HG02610 (cell line): Measurements from ENCODE around the gene GALR2.
"Not testable (repeated sequence)": the region's sequence is repeated elsewhere in the genome, so short reads cannot be mapped to it uniquely, and the experiment has no call there.

Experiments used
- ATAC-seq: cut with Tn5 transposase; IDR thresholded peaks from one replicate; pipeline ENCODE4 v1.9.1; 2021; ENCODE audit warnings: mild to moderate bottlenecking, moderate library complexity; ENCODE audit not compliant: unreplicated experiment

The GALR2 gene, protein sequence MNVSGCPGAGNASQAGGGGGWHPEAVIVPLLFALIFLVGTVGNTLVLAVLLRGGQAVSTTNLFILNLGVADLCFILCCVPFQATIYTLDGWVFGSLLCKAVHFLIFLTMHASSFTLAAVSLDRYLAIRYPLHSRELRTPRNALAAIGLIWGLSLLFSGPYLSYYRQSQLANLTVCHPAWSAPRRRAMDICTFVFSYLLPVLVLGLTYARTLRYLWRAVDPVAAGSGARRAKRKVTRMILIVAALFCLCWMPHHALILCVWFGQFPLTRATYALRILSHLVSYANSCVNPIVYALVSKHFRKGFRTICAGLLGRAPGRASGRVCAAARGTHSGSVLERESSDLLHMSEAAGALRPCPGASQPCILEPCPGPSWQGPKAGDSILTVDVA

GRCh38 chr17:76074390-76075363 lies at the start of gene GALR2:
TSS of gene GALR2 (plus strand) at chr17:76074781. CDS start at chr17:76074884, 103 bp downstream.
- ATAC-seq: no peak

DNA sequence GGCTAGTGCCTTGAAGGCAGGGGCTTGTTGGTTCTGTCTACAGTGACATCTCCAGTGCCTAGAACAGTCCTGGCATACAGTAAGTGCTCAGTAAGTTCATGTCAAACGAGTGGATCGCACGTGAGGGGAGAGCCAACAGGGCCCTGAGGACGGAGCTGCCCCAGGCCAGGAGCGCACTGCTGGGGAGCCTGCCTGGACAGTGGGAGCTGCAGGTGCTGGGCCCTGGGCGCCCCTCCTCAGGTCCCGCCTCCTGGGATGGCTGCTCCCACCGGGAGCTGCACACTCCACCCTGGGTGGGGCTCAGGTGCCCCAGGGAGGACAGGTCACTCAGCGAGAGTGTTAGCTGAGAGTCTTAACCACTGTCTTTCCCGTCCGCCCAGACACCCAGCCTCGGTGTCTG lies 49.3 kb upstream of the GALR2 start:
- ATAC-seq: no peak

DNA sequence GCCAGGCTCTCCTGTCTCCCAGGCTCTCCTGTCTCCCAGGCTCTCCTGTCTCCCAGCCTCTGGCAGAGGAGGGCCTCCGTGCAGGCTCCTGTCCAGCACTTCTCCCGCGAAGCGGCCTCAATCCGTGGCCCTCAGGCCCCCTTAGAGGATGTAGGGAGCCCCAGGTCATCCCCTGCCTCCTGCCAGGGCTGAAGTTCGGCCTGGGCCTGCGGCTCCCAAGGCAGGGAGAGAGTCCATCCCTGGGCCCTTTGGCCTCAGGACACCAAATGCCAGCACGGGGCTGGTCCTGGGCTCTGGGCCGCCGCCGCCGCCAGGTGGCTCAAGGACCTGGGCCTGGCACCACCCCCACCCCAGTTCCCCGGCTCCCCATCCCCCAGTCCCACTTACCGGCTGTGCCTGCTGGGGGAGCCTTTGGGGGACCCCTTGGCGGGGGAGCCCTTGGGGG lies 47.8 kb upstream of the GALR2 start:
- ATAC-seq: no peak

GRCh38 chr17:76027159-76027839 lies 47.3 kb upstream of the GALR2 start, which contains the start of gene EVPL:
TSS of gene EVPL (minus strand) at chr17:76027306. CDS start at chr17:76027198, 108 bp downstream.
- ATAC-seq: no peak

- no peak for ATAC-seq
Observed at GRCh38 chr17:76032073-76032779, 42.4 kb upstream of the GALR2 start.

DNA sequence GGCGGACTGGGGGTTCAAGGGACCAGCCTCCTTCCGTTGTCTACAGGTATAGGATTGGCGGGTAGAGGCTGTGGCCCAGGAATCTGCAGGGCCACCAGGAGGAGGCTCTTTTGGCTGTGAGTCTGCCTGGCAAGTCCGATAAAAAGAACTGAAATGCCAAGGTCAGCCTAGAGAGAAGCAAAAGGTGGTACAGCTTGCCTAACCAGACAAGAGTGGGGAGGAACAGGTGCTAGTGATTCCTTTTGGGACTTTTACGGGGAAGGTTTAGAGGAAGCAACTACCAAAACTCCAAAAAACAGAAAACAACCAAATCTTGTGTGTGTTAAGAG lies 41.8 kb upstream of the GALR2 start:
- ATAC-seq: no peak

- no peak for ATAC-seq
Observed at GRCh38 chr17:76033139-76033538, 41.4 kb upstream of the GALR2 start.

DNA sequence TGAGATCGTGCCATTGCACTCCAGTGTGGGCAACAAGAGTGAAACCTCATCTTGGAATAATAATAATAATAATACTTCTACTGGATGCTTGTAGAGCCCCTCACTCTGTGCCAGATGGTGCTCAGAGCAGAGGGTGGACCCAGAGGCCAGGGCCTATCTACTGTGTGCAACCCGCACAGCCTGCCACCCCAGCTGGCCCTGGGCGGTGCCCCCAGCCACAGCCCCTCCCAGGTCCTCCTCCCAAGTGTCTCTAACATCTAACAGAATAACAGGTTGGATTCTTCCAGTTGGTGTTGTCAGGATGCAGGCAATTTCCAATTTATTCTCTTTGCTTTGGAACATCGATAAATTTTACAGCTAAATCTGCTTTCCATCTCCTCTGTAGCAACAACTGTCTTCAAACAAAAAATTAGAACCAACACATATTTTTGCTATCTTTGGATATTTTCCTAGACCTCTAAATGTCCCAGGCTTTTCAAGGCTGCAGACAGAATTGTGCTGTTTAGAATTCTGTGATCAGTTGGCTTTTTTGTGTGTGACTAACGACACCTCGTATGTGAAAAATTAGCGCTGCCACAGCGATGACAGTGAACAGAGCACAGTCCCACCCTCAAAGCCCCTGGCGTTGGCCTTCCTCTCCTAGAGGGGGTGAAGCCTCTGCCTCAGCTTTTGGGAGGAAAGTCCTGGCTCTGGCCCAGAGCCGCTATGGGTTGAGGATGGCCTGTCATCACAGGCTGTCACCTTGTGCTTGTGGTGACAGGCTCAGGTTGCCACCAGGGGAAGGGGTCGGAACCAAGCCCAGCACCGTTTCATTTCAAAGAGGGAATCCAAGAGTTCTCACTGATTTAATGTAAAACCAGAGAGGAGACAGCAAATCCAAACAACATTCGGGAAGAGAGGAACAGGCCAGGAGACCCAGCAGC lies 39.9 kb upstream of the GALR2 start:
- ATAC-seq: no peak

DNA sequence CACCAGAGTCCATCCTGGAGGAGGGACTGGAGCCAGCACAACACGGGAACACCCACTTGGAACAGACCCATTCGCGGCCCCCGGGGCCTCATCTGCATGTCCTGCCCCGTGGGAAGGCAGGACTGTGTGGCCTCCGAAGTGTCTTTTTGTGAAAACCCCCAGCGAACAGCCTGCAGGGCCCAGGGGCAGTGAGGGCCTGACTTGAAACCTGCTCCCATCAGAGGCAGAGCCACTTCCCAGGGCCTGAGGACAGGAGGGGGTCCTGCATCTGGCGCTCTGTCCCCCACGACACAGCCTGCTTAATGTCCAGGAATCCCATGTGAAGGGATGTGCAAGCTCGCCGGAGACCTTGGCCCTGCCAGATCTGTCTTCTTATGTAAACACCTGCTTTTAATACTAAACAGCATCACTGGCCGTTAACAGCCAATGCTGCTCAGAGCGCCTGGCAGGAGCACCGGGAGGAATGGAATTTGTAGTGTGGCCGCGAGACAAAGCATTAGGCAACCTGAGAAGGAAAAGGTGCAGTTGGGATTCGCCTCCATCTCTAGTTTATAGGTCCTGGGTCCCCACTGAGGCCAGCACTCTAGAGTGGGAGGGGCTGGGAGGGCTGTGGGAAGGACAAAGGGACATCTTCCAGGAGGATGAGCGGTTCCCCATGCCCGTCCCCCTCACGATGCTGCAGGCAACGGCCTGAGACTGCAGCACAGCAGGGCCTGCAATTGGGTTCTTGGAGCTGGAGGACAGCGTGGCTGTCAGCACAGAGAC lies 37.9 kb upstream of the GALR2 start:
- ATAC-seq: no peak

DNA sequence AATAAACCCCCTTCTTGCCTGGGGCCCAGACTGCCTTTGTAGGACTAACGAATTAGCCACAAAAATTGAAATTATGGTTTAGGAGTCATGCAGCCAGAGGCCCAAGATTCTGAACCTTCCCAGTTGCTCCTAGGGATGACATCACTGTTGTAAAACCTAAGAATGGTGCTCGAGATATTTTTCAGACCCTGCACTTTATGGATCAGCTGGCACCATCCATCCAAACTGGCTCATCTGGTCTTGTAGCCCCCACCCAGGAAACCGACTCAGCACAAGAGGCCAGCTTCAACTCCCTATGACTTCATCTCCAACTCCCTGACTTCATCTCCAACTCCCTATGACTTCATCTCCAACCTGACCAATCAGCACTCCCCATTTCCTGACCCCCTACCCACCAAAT lies 36.5 kb upstream of the GALR2 start:
- ATAC-seq: no peak

DNA sequence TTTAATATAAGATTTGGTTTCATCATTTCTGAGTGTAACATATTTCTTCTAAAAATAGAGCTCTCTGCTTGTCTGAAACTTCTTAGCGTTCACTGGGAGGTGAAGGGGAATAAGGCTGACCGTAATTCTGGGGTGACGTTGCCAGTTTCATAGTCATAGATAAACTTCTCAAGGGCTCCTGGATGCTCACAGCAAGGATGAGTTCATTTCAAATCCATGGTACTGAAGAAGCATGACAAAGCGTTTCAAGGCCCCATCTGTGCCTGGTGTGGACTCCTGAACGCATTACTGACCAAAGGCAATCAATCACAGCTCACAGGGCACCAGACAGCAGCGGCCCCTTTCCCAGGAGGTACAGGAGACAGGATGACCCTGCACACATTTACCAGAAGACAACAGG lies 35.5 kb upstream of the GALR2 start:
- no peak for ATAC-seq

GRCh38 chr17:76040376-76040775 lies 34.2 kb upstream of the GALR2 start:
- ATAC-seq: no peak

DNA sequence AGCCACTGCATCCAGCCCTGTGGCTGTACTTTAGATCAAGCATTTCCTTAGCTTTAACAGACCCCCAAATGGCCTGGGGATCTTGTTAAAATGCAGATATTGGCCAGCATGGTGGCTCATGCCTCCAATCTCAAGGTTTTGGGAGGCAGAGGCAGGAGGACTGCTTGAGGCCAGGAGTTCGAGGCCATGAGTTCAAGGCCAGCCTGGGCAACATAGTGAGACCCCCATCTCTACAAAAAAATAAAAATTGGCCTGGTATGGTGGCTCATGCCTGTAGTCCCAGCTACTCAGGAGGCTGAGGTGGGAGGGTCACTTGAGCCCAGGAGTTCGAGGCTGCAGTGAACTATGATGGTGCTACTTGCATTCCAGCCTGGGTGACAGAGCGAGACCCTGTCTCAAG lies 31.7 kb upstream of the GALR2 start:
- ATAC-seq: not testable (repeated sequence)

GRCh38 chr17:76044475-76045007 lies 30.0 kb upstream of the GALR2 start:
- not testable (repeated sequence) for ATAC-seq

GRCh38 chr17:76046064-76046463 lies 28.5 kb upstream of the GALR2 start:
- ATAC-seq: no peak

- ATAC-seq: no peak
Observed at GRCh38 chr17:76048025-76048605, 26.5 kb upstream of the GALR2 start.

GRCh38 chr17:76048711-76049110 lies 25.9 kb upstream of the GALR2 start:
- ATAC-seq: no peak

- ATAC-seq: no peak
Observed at GRCh38 chr17:76049239-76049638, 25.3 kb upstream of the GALR2 start.
